ENCODE results near the gene NNMT.

Gene NNMT

DNA sequence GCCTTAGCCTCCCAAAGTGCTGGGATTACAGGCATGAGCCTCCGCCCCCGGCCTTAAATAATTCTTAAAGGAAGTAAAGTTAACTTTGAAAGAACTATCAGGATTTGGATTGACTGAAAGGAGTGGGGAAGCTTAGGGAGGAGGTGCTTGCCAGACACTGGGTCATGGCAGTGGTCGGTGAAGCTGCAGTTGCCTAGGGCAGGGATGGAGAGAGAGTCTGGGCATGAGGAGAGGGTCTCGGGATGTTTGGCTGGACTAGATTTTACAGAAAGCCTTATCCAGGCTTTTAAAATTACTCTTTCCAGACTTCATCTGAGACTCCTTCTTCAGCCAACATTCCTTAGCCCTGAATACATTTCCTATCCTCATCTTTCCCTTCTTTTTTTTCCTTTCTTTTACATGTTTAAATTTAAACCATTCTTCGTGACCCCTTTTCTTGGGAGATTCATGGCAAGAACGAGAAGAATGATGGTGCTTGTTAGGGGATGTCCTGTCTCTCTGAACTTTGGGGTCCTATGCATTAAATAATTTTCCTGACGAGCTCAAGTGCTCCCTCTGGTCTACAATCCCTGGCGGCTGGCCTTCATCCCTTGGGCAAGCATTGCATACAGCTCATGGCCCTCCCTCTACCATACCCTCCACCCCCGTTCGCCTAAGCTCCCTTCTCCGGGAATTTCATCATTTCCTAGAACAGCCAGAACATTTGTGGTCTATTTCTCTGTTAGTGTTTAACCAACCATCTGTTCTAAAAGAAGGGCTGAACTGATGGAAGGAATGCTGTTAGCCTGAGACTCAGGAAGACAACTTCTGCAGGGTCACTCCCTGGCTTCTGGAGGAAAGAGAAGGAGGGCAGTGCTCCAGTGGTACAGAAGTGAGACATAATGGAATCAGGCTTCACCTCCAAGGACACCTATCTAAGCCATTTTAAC lies at the start of gene NNMT:
NNMT (plus strand) TSS at position 724 of the 929 bp plus-strand sequence; CDS start at position 882, 158 bp downstream.
- no peak for DNase-seq

DNA sequence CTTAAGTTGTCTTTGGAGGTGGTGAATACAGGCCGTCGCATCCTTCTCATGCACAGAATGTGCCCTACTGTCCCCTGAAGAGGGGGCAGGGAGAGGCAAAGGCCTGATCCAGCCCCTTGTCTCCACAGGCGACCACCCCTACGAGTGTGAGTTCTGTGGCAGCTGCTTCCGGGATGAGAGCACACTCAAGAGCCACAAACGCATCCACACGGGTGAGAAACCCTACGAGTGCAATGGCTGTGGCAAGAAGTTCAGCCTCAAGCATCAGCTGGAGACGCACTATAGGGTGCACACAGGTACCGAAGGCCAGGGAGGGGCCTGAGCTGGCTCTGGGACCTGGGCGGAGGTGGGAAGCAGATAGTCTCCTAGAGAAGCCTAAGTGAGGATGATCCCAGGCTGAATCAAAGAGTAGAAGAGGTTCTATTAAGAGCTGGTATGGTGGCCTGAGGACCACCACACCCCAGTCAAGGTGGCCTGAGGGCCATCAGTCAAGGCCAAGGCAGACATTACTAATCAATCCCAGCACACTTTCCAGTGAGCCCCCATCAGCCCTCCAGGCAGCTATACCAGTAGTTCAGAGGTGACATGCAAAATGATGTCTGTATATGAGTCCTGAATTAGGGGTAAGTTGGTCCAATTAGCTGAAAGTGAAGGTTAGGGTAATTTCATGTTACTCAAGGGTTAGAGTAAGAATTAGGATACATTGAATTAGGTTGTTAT lies 49.0 kb upstream of the NNMT start:
- no peak for DNase-seq

DNA sequence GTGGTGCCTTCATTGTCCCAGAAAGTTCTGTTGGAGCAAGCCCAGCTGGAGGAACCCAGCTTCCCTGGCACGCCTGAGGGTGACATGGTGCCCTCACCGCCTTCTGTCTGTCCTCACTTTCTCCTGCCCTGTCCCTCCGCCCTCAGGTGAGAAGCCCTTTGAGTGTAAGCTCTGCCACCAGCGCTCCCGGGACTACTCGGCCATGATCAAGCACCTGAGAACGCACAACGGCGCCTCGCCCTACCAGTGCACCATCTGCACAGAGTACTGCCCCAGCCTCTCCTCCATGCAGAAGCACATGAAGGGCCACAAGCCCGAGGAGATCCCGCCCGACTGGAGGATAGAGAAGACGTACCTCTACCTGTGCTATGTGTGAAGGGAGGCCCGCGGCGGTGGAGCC lies 46.0 kb upstream of the NNMT start:
- DNase-seq, result no peak

DNA sequence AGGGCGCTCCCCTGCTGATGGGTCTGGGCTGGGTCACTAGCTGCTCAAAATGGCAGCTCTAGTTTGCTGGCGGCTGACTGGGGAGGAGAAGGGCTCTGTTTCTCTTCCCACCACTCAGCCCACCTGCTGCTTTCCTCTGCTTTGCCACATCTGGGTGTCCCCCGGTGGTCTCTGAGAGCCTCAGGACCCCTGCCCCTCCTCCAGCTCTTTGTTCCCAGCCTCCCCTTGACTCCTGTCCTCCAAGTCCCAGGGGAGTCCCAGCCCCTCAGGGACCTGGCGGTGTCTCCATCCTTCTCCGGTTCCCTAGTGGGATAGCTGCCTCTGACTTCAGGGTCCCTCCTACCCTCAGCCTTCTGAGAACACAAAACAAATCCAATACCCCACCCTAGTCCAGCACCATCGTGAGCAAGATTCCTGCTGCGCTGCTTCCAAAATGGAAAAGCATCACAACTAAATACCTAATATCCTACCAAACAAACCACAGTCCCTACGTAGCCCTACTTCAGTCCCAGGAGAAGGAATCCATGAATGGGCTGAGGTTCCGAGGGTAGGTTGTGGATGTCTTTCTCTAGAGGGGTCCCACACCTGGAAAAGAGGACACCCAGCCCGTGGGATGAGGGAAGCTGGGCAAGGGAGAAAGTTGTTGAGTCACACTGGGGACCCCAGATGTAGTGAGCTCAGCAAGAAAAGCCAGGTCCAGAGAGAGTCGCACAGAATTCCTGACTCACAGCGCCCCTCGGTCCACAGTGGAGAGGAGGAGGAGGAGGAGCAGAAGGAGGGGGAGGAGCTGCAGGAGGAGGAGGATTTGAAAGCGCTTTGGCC lies 45.0 kb upstream of the NNMT start:
- no peak for DNase-seq

DNA sequence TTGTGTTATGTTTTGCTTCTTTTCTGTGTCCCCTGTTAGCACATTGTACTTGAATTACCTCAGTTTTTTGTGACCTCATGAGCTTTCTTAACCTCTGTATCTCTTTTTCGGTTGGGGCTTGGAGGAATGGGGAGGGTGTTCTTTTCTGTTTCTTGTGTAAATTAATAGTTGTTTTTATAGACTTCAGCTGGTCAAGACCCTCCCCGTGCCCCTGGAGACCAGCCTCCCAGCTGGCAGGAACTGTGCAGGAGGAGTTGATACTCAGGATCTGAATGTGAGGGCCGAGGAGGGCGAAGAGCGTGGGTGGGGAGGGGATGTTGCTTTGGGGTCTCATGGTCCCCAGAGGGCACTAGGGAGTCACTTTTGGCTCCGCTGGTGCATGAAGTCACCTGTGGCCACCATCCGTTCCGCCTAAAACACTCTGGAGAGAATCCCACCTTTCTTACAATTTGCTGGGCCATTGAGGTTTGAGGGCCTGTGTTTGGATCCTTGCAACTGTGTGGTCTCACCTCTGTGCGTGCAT lies 44.3 kb upstream of the NNMT start:
- no peak for DNase-seq

DNA sequence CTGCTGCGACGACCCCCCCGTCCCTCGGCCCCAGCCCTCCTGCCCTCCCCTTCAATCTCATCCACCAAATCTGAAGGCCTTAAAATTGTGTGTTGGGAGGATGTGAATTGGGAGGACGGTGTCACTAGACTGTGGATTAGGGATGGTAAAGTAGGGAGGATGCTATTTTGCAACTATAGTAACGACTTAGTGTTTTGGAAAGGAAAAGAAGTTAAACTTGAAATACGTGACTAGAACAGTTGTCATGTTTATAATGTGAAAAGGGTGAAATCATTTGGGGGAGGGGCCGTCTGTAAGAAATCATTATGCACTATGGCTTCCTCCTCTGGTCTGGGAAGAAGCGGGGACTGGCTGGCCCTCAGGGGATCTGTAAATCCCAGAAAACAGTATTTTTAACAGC lies 43.4 kb upstream of the NNMT start:
- no peak for DNase-seq

DNA sequence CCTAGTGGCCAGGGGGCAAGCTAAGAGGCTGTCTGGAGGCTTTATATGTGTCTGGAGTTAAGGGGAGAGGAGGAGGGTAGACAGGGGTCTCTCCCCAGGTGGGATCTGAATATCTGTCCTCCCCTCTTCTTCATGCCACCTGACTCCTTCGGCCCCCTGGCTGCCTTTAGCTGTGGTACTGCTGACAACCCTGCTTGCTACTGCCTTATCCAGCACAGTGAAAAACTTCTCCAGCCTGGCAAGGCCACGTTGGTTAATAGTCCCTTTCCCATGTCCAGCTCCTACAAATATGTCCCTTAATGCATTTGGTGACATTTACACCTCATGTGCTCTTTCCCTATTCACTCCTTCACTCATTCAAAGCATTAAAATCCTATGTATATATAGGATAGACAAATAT lies 42.4 kb upstream of the NNMT start:
- no peak for DNase-seq

DNA sequence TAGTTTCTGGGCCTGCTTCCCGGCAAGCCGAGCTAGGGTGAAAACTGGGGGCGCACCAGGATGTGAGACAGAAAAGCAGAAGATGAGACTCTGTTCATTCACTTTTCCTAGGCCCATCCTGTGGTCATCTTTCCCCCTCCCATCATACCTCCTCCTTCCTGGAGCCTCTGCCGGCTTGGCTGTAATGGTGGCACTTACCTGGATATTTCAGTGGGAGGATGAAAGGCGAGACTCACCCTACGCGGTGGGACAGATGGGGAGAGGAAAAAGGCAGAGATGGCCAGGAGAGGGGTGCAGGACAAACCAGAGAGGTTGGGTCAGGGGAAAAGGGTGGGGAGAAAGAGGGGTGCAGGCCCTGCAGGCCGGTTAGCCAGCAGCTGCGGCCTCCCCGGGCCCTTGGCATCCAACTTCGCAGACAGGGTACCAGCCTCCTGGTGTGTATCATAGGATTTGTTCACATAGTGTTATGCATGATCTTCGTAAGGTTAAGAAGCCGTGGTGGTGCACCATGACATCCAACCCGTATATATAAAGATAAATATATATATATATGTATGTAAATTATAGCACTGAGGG lies 41.5 kb upstream of the NNMT start:
- no peak for DNase-seq

DNA sequence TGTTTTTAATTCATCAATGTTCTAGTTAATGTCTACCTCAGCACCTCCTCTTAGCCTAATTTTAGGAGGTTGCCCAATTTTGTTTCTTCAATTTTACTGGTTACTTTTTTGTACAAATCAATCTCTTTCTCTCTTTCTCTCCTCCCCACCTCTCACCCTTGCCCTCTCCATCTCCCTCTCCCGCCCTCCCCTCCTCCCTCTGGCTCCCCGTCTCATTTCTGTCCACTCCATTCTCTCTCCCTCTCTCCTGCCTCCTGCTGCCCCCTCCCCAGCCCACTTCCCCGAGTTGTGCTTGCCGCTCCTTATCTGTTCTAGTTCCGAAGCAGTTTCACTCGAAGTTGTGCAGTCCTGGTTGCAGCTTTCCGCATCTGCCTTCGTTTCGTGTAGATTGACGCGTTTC lies 40.9 kb upstream of the NNMT start:
- no peak for DNase-seq

DNA sequence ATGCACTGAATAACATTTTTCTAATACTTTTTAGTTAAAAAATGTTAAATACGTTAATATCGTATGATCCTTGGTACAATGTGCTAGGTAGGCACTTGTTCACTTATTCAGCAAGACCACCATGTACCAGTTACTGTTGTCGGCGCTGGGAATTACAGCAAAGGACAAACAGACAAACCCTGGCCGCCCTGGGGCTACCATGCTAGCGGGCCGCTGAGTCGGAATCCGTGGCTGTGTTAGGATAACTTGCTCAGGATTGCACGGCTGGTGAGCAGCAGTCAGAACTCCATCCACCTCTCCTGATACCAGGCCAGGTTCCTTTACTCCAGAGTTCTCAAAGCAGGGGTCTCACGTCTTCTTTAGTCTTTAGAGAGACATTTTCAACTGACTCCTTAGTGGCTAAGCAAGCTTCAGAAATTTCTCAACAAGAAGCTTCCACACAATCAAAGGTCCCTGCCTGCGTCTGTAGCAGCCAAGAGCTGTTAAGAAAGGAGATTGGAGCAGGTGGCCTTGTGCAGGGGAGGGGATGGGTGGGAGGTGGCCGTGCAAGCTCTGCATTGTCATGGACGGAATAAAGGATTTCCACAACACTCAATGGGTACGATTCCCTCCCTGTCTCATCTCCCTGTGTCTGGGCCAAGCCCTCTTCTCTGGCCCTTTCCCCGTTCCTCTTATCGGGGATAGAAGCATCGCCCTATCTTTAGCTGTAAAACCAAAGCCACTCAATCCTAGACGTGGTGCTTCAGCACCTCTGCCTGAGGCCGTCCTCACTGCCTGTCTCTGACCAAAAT lies 39.8 kb upstream of the NNMT start:
- no peak for DNase-seq

DNA sequence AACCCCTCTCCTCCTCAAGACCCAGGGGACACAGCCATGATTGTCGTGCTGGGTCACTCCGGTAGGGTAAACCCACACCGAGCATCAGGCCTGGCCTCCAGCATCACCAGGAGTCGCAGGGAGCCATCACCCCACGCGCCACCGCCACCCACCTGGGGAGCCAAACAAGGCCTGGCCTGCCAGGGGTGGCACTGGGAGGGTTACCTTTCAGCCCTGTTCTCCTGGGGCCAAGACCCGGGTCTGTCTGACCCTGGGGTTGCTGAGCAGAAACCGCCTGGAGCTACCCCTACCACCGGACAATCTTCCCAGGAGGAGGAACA lies 39.3 kb upstream of the NNMT start:
- DNase-seq, result no peak

DNA sequence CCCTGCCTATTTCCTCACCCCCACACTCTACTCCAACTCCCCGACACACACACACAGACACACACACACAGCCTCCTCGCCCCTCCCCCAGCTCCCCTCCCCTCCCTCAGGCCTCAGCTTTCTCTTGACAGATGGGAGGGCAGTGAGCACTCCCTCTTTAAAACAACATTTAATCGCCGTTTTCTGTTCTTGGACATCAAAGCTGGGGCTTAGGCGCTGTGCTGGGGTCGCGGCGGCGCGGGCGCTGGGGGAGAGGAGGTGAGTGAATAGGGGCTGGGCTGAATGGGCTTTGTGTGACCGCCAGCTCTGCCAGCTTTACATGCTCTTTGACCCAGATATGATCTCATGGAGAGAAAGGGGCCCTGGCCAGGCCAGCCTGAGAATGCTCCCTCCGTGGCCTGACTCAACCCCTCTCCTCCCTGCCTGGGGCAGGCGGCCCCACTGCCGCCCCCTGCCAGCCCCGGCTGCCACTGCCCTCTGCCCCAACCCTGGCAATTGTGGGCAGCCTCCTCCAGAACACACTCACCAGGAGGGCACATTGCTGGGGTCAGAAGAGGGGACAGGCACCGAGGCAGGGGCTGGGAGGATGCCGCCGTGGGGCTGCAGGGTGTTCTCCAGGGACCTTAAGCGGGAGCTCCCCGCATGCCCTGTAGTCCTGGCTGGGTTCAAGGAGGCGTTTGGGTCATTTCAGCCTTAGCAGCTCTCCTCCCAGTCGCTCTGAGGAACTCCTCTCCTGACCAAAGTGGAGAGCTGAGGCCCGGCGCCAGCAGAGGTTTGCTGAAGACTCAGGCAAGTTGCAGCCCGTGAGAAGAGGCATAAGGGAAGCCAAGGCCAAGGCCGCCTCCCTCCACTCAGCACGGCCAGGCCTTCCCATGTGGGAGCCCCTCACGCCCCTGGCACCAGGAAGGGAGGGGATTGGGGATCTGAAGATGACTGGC lies 38.3 kb upstream of the NNMT start:
- no peak for DNase-seq

DNA sequence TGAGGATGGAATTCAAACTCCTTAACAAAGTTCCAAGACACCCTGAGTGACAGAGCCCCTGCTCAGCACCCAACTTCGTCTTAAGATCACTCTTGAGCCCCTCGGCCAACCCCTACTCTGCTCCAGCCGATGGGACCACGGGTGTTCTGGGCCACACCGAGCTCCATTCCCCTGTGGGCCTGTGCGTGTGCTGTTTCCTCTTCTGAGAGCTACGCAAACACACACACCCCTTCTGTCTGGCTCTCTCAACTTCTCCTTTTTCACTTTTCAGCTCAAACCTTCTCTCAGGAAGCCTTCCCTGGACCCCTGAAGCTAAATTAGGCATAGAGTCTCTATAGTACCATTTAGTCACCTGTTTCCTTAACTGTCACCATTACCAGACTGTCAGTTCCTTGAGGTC lies 37.5 kb upstream of the NNMT start:
- no peak for DNase-seq

DNA sequence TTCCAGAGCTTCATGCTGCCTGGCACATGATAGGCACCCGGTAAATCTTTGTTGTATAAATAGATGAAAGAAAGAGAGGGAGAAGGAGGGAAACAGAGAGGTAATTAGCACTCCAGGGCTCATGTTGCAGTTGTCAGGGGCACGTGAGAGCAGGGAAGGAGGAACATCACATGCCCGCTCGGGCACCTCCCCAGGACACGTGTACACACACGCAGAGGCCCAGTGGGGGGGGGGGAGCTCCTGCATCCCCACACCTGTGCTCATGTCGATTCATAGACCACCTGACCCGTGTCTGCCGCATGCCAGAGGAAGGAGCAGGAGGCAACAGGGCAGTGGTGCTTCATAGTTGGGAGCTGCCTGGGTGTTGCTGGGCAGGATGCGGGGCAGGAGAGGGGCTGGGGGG lies 37.1 kb upstream of the NNMT start:
- no peak for DNase-seq

DNA sequence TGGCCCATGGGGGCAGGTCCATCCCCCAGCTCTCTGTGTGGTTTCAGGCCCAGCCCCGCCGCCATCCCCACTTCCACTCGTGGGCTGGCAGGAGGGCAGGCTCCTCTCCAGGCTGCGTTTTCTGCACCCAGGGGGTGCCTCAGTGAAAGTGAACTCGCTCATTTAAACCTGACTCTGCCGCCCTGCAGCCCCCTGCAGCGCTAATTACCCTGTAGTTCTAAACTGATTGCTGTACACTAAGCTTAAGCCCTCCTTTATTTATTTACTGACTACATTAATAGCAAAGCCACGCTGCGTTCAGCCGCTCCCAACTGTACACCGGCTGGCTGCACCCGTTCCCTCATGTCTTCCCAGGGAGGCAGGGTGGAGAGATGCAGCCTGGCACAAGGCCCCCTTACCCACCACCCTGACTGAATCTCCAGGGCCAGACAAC lies 36.6 kb upstream of the NNMT start:
- DNase-seq, result no peak

DNA sequence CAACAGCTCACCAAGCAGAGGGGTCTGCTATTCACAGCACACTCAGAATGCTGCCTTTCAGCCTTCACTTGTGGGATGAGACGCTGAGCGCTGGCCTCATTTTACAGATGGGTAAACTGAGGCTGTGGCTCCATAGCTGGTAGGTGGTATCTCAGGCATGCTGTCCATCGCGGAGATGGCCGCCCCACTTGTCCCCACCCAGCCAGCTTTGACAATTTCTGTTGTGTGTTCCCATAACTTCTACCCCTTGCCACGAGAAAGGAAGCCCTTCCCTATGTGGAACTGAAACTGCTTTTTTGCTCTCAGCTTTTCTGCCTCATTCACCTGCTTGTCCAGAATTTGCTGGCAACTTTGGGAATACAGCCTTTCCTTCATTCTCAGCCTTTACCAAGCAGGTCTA lies 36.1 kb upstream of the NNMT start:
- DNase-seq, result no peak

DNA sequence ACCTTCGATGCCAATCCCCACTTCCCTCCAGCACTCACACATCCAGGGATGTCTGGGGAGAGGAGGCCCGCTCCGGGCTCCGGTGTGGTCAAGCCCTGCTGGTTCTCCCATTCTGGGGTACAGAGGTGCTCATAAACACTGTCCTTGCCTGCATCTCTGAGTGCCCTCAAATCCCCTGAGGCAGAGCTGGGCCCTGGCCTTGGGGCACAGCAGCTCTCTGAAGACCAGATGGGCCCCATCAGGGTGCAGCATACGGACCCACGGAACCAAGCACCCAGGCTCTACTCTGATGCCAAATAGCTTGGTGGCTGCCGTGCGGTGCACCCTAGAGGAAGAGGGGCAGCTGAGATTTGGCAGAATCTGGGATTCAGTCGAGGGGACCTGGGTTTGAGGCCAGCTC lies 35.7 kb upstream of the NNMT start:
- no peak for DNase-seq

DNA sequence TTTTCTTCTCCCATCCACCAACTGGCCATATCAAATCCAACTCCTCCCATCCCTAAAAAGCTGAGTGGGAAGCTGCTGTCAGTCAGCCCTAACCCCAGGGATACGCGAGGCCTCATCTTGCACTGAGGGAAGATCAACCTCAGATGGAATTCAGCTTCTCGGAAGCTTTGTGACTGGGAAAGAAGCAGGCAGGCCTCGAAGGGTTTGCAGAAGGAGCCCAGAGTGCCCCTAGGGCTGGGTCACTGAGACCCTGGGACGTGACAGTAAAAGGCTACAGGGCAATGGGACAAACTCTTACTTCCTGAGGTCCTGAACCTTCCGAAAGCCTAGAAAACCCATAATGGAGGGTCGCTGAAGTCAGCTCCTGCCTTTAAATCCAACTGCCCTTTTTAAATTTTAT lies 34.4 kb upstream of the NNMT start:
- DNase-seq, result no peak

DNA sequence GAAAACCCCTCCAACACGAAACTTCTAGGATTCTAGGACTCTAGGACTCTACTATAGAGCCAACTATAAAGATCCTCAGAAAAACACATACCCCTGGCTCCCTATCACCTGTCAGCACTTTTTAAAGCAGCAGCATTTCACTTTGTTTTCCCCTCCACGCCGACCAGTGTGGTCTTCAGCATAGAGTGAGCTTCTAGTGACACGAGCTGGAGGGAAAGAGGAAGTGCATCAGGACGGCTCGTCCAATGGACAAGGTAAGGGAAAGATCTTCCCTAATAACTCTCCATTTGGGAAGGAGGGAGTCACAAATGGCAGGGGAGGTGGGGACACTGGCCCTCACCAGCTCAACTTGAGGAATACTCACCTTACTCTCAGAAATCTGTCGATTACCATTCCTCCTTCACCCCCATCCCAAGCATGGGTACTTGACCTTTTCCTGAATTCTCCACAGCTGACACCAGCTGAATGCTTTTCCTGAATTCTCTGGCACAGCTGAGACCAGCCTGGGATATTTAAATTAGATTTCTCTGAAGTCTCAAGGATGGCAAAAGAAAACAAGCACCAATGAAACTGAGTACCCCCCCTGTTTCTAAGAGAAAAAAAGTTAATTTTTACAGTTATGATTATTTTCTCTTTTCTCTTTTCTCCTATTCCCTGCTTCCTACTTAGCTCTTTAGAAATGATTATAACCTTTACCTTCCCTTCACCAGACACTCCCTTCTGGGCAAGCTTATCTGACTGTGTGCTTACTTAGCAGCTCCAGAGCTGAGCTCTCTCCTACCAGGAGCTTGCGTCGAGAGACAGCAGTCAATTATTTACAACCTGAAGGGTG lies 33.3 kb upstream of the NNMT start:
- DNase-seq, result no peak

Measured in activated CD4-positive, alpha-beta T cell treated with anti-CD3 and anti-CD28 coated beads, Interleukin-2, amount 50 U/mL, for 16 hours (primary cell).